ENCODE measurements around the gene RBP7. TPM values are rescaled to one million over a fixed set of nuclear protein-coding genes. Genes with fewer than 3 reads are reported as not detected.

RBP7 gene
- polyA plus RNA-seq, 1 of the 3 experiments (the other 2 are of a cell fraction) = 2.5 TPM

DNA sequence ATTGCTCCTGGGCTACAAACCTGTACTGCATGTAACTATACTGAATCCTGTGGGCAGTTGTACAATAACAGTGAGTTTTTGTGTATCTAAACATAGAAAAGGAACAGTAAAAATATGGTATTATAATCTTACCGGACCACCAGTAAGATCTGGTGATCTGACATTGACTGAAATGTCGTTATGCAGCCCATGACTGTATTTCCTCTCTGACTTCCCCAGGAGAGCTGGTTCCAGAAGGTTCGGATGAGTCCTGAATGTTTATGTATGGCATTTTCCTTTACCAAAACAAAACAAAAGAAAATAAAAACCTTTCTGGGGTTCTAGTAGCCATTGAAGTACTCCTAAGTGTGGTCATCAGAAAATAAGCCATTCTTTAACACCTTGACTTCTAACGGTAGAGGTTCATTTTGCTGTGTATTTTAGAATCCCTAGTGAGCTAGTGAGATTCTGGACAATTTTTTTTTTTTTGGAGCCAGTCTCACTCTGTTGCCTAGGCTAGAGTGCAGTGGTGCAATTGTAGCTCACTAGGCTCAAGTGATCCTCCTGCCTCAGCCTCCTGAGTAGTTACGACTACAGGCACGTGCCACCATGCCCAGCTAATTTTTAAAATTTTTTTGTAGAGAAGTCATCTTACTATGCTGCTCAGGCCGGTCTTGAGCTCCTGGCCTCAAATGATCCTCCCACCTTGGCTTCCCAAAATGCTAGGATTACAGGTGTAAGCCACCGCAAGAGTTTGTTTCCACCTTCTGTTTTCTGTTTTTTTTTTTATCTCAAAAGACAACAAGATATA lies 63.5 kb downstream of the RBP7 start:
- Histone ChIP-seq H3K9me2 (no peaks in the 10 kb centered on the region), H3K9ac (no peak overlapping the region), H3F3A (replicated peaks; ENCODE audit: insufficient read depth) (peaks cover 14% of the 10 kb centered on the region), H3K9me3 (no peaks in the 10 kb centered on the region), H3K79me2 (ENCODE audit: insufficient read depth) (peaks cover 98% of the 10 kb centered on the region), H3K27ac (ENCODE audit: low read depth in 2 of 2, low read length in 1 of 2) (no peak overlapping the region), H3K4me1 (ENCODE audit: control insufficient read depth in 1 of 2, insufficient read depth in 2 of 2, low read depth in 1 of 2, low read length in 1 of 2) (peaks cover 0 to 17% of the 10 kb centered on the region in 2 experiments; a peak in 3 of 4 replicates), H4K20me1 (ENCODE audit: insufficient read depth) (no peaks in the 10 kb centered on the region; the same call in 1 of the 2 replicates), H2AFZ (ENCODE audit: low read depth) (no peak overlapping the region), H3K27me3 (ENCODE audit: insufficient read depth) (no peaks in the 10 kb centered on the region), H3K36me3 (replicated peaks in 1 of 2; ENCODE audit: control insufficient read depth in 1 of 2, insufficient read depth in 2 of 2, low read length in 1 of 2) (no peaks in the 10 kb centered on the region), H3K4me2 (no peak overlapping the region), H3K4me3 (ENCODE audit: low read depth in 2 of 2, low read length in 1 of 2) (no peak overlapping the region)
- no peak for DNase-seq
- WGBS (ENCODE audit: low lambda C conversion rate) = 93% methylated on average over 8 of the region's 8 CpGs
- POLR2A ChIA-PET = interaction anchor here (1.2 kb wide), 1 partner anchor 25 kb away, joined by 3 read pairs; no protein-coding TSS in a partner anchor
- TF ChIP-seq, protein P1, sequence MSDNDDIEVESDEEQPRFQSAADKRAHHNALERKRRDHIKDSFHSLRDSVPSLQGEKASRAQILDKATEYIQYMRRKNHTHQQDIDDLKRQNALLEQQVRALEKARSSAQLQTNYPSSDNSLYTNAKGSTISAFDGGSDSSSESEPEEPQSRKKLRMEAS (IDR thresholded peaks at IDR 0.05; ENCODE audit: low read depth) = no peak
- TF ChIP-seq RAD21 (IDR thresholded peaks at IDR 0.05; ENCODE audit: low read length) (no peak), CHD2 (IDR thresholded peaks at IDR 0.05; ENCODE audit: low read length, partially characterized antibody) (no peak), SMC3 (IDR thresholded peaks at IDR 0.05; ENCODE audit: low read depth, low read length) (no peak), NFIC (IDR thresholded peaks at IDR 0.05; ENCODE audit: borderline replicate concordance) (no peak), TEAD4 (IDR thresholded peaks at IDR 0.05; ENCODE audit: borderline replicate concordance, insufficient read depth) (no peak), JUND (IDR thresholded peaks at IDR 0.05) (no peak), TCF12 (IDR thresholded peaks at IDR 0.05) (no peak), MEF2A (IDR thresholded peaks at IDR 0.05; ENCODE audit: borderline replicate concordance, low read depth) (no peak), GABPA (IDR thresholded peaks at IDR 0.05; ENCODE audit: low read depth) (no peak), PBX3 (IDR thresholded peaks at IDR 0.05) (no peak)
- CTCF ChIA-PET = interaction anchor here (1.2 kb wide), 1 partner anchor 12 kb away, joined by 3 read pairs; no protein-coding TSS in a partner anchor

DNA sequence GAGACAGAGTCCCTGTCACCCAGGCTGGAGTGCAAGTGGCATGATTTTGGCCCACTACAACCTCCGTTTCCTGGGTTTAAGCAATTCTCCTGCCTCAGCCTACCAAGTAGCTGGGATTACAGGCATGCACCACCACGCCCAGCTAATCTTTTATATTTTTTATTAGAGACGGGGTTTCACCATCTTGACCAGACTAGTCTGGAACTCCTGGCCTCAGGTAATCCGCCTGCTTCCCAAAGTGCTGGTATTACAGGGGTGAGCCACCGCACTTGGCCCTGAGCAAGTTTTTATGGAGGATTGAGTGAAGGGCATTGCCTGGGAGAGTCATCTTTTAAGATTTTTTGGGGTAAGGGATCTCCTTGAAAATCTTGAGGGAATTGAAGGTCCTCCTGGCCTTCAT lies 64.2 kb downstream of the RBP7 start:
- CTCF ChIA-PET = interaction anchor here (1.2 kb wide), 1 partner anchor 13 kb away, joined by 3 read pairs; no protein-coding TSS in a partner anchor
- H3K4me1 ChIP-seq (ENCODE audit: control insufficient read depth in 1 of 2, insufficient read depth in 2 of 2, low read depth in 1 of 2, low read length in 1 of 2) = peaks cover 0 to 14% of the 10 kb centered on the region in 2 experiments; a peak in 3 of 4 replicates
- no peak overlapping the region for H3K4me2 ChIP-seq
- H2AFZ ChIP-seq (ENCODE audit: low read depth) = no peak overlapping the region
- H3K4me3 ChIP-seq (ENCODE audit: low read depth in 2 of 2, low read length in 1 of 2) = no peak overlapping the region
- POLR2A ChIA-PET = interaction anchor here (1.2 kb wide), 1 partner anchor 24 kb away, joined by 3 read pairs; no protein-coding TSS in a partner anchor
- WGBS (ENCODE audit: low lambda C conversion rate) = 90% methylated on average over 5 of the region's 5 CpGs
- DNase-seq = no peak
- no peaks in the 10 kb centered on the region for H3K9me3 ChIP-seq
- H3K36me3 ChIP-seq (replicated peaks in 1 of 2; ENCODE audit: control insufficient read depth in 1 of 2, insufficient read depth in 2 of 2, low read length in 1 of 2) = no peaks in the 10 kb centered on the region
- H3K9ac ChIP-seq = no peak overlapping the region
- H4K20me1 ChIP-seq (ENCODE audit: insufficient read depth) = no peaks in the 10 kb centered on the region; the same call in 1 of the 2 replicates
- no peaks in the 10 kb centered on the region for H3K9me2 ChIP-seq
- H3K27me3 ChIP-seq (ENCODE audit: insufficient read depth) = no peaks in the 10 kb centered on the region
- peaks cover 98% of the 10 kb centered on the region for H3K79me2 ChIP-seq (ENCODE audit: insufficient read depth)
- peaks cover 11% of the 10 kb centered on the region for H3F3A ChIP-seq (replicated peaks; ENCODE audit: insufficient read depth)
- TF ChIP-seq, protein P2, sequence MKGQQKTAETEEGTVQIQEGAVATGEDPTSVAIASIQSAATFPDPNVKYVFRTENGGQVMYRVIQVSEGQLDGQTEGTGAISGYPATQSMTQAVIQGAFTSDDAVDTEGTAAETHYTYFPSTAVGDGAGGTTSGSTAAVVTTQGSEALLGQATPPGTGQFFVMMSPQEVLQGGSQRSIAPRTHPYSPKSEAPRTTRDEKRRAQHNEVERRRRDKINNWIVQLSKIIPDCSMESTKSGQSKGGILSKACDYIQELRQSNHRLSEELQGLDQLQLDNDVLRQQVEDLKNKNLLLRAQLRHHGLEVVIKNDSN (IDR thresholded peaks at IDR 0.05; ENCODE audit: borderline replicate concordance, low read depth) = no peak
- no peak for TF ChIP-seq ZBTB33 (IDR thresholded peaks at IDR 0.05; ENCODE audit: borderline replicate concordance, low read depth)
- TF ChIP-seq PBX3 (IDR thresholded peaks at IDR 0.05) = no peak
- TF ChIP-seq MEF2A (IDR thresholded peaks at IDR 0.05; ENCODE audit: borderline replicate concordance, low read depth) = no peak
- no peak for TF ChIP-seq CHD2 (IDR thresholded peaks at IDR 0.05; ENCODE audit: low read length, partially characterized antibody)
- TF ChIP-seq SMC3 (IDR thresholded peaks at IDR 0.05; ENCODE audit: low read depth, low read length) = no peak
- no peak for TF ChIP-seq RXRA (IDR thresholded peaks at IDR 0.05; ENCODE audit: borderline replicate concordance, low read depth)
- no peak for TF ChIP-seq YY1 (IDR thresholded peaks at IDR 0.05; ENCODE audit: low read depth)
- no peak overlapping the region for H3K27ac ChIP-seq (ENCODE audit: low read depth in 2 of 2, low read length in 1 of 2)
